Dedifferentiated amniotic fluid mesenchymal stem cell (primary cell): ENCODE data around the gene RHOT1.
"Not testable (repeated sequence)": the region's sequence is repeated elsewhere in the genome, so short reads cannot be mapped to it uniquely, and the experiment has no call there.

ENCODE experiments used
- DNase-seq: peaks from one replicate; pipeline ENCODE4 v3.0.0-alpha.2; 2016; ENCODE audit errors: extremely low spot score

Gene RHOT1

DNA sequence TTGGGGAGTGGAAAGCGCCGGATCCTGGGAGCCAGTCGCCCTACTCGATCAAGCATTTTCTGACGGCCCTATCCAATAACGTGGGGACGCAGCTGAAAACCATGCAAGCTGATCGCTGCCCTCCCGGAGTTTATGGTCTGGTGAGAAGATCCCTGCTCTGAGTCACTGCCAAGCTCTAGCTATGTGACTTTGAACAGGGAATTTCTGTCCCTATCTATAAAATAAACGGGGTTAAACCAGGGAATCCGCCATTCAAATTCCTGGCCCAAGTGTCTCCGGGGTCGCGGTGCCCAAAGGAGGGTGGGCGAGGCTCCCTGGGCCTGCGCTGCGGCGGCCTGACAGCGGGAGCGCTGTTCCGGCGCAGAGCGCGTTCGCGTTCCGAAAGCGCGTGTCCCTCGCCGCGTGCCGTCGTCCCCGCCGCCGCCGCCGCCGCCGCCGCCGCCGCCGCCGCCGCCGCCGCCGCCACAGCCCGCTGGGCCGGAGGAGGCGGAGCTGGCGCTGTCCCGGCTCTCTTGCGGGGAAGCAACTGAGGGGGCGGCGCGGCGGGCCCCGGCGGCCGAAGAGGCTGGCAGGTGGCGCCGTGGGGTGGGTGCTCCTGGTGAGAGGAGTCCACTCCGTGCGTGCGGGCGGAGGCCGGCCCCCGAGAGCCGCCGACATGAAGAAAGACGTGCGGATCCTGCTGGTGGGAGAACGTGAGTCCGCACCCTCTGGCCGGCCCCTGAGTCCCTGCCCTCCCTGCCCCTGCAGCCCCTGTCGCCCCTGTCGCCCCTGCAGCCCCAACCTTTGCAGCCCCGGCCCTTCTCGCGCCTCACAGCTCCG lies at the start of gene RHOT1:
Gene RHOT1, plus strand, starts transcription at position 465 of the 819 bp plus-strand sequence. Its CDS starts 191 bp downstream, at position 656.
- peak; percentile 82 for DNase-seq

DNA sequence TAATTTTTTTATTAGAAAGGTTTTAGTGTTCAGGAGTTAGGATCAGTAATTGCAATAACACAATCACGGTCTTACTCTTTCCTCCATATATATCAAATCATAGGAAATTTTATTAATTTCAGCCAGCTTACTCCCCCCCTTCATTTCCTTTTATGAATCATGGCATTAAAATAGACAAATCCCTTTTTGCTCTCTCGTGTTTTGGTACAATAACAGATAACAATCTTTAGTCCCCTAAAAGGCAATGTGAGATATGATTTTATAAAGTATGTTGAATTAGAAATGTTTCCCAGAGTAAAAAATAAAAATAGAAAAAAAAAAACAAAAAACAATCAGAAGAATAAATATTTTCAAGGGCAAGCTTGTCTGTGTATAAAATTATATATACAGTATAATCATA lies 42.6 kb upstream of the RHOT1 start:
- DNase-seq: no peak

DNA sequence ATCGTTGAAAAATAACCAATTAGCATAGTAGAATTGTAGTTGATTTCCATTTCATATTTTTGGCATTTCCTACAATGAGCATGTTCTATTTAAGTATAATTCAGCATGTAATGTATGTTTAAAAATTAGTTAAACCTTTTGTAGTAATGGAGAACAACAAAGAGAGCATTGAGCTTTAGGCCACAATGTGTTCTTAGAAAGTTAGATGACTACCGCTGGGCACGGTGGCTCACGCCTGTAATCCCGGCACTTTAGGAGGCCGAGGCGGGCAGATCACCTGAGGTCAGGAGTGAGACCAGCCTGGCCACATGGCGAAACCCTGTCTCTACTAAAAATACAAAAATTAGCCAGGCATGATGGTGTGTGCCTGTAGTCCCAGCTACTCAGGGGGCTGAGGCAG lies 42.0 kb upstream of the RHOT1 start:
- not testable (repeated sequence) for DNase-seq

DNA sequence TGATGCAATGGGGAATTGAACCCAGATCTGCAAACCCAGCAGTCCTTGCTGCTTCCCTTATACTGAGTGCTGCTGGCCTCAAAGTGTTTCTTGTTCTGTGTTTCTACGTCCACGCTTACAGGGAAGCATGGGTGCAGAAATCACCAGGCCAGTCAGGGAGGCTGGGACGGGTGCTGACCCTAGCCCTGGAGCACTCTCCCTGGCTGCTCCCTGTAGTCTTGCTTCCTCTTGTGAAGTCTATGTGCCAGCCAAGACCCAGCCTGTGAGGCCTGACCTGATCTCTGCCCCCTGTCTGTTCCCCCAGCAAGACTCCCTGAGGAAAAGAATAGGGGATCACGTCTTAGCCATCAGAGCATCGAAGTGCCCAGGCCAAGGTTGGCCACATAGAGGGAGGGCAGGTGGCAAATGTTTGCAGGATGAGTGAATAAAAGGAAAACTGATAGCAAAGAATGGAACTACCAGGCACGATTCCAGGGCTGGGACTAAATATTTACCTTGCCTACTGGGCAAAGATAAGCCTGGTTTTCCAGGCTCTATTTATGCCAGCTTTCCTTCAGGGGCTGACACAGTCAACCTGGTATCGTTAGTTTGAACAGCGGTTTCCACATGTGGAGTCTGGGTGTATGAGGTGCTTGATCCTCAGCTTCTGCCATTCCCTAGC lies 41.2 kb upstream of the RHOT1 start:
- DNase-seq: no peak

DNA sequence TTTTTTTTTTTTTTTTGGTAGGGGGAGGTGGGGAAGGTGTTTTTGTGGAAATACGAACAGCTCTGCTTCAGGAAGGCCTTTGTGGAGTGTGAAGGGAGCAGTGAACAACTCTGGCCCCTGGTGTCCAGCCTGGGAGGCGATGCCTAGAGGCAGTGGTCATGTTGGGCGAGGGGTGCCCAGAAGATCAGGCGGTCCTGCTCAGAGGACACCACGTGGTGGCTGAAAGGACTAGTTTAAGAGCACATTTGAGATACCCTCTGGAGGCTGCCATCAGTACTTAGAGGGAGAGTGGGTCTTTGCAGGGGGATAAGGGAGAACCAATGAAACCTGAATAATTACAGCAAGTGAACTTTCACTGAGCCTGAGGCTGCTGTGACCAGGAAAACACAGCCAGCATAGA lies 40.1 kb upstream of the RHOT1 start:
- DNase-seq: no peak

DNA sequence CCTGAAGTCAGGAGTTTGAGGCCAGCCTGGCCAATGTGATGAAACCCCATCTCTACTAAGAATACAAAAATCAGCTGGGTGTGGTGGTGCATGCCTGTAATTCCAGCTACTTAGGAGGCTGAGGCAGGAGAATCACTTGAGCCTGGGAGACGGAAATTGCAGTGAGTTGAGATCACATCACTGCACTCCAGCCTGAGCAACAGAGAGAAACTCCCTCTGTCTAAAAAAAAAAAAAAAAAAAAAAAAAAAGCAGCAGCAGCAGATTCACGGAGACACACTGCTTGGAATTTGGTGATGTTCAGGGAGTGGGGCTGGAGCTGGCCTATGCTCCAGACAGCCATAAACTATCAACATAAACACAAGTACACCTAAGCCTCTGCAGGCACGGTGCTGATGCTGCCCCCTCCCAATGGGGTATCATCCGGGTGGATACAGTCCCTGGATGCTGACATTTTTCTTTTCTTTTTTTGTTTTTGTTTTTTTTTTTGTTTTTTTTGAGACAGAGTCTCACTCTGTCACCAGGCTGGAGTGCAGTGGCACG lies 39.6 kb upstream of the RHOT1 start:
- DNase-seq: peak; percentile 53

DNA sequence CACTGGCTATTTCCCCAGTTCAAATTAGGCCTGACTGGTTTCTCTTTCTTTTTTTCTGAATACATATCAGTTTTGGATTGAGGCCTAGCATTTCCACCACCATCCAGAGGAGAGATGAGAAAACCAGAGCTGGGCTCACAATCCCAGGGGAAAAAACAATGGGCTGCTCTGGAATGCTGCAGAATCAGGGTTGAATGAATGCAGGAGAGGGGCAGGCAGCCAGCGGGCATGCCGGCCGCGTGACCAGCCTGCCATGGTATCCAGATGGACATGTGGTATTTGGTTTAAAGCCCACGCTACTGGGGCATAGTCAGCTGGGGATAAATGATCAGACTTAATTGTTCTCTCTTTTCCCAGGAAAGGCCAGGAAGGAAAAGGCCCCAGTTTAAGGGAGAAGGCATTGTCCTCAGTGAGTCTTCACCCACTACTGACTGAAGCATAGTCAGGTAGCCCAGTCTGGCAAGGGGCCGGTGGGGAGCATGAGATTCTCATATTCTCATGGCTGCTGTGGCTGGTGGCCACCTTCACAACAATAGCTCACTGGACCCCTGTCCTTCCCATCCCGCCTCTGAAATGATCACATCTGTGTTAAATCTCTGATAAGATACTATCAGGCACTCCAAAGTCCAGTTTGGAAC lies 38.7 kb upstream of the RHOT1 start:
- DNase-seq: no peak

DNA sequence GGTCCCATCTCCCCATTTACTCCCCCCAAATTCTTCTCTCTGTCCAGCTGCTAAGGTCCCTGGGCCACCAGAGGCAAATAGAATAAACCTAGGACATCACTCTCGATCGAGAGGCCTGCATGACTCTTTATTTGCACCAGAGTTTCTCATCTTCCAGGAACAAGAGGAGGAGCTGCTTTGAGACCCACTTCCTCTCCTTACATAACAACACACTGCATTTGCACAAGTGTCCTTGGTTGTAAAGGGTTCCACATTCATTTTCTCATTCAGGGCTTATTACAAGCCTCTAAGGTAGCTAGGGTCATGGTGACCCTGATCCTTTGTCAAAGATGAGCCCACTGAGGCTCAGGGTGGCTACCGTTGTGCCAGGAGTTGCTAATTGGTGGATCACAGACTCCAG lies 38.1 kb upstream of the RHOT1 start:
- no peak for DNase-seq

DNA sequence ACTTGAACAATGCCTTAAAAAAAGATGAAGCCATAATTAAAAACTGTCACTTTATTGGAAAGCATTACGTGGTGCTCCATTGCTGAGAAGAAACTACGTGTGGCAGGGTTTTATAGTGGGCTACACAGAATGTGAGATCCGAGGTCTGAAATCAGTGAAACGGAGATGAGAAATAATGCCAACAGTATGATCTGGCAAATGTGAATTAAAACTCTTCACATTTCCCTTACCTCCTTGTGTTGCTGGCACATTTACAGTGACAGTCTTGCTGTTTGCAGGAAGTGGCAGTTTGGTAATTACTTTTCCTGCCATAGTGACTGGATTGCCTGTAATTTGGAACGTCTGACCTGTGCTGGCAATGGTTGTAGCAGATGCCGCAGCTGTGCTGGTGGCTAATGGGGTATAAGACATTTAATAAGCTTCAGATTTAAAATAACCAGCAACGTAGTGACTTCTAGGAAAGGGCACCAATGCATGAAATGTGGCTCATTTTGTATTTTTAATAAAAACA lies 35.8 kb upstream of the RHOT1 start:
- DNase-seq: not testable (repeated sequence)

DNA sequence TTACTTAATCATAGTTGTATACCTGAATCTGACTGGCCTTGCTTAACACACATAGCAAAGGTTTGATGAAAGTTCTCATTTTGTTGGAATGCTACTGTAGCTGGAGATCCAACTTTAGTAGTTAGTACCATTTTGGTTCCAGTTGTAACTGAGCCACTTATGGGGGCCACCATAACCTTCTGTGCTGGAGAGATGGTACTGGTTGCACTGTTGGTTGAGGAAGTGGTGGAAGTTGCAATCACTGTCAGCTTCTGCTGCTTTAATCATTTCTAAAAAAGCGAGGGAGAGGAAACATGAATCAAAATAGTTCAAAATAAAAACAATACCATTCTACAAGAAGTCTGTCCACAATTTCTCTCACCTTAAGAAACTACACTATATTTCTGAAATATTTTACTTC lies 35.1 kb upstream of the RHOT1 start:
- DNase-seq: not testable (repeated sequence)

DNA sequence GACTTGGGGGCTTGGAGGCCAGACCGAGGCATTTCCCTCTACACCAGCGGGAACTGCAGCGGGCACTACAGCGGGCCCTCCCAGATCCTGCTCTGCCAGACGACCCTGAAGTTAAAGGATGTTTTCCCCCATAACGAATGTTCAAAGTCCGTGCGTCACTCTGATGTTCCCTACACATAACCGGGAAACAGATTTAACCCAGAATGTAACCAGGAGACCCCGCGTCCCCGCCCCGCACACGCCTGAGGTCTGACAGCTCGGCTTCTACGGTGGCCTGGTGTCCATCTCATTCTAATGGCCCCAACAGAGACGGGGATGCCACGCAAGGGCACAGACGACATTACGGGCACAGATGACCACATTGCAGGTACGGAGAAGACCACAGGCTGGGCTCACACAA lies 31.7 kb upstream of the RHOT1 start:
- no peak for DNase-seq

DNA sequence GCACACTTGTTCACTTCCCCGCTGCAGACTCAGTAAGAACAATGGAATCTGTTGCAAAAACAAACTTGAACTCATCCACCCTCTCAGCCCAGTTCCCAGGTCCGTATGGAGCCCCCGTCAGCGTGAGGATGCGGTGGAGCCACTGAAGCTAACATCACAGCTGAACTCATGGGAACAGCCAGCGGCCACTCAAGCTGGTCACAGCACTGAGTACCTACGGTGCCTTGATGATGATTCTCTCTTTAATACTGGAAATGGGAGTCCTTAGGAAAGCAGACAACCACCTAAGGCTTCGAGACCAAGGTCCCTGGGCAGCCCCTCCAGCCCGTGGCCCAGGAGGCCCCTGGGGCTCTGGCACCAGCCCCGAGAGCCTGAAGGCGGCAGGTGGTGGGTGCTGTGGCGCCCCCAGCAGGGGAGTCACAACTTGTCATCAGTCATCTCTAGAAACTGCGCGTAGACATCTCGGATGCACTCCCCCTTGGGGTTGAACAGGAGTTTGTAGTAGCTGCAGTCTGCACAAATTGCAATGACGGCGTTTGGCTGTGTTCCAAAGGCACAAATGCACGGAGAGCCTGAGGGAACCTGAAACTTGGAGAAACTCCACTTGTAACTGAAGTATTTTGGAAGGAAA lies 31.0 kb upstream of the RHOT1 start:
- DNase-seq: peak; percentile 66

DNA sequence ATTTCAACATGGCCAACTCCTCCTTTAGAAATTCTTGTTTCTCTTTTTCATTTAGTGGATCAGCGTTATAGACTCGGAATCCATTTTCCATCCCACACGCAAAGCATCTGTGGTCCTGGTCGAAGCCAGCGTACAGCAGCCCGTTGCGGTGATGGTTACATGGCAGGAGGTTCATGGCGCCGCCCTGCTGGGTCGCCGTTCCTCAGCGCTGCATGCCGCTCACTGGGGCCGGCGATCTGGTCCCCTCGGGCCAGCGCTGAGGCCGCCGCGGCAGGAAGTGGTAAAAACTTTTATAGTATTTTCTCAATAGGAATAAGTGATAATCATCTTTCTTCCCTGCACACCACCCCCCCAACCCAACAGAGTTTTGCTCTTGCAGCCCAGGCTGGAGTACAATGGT lies 29.9 kb upstream of the RHOT1 start:
- DNase-seq: no peak

DNA sequence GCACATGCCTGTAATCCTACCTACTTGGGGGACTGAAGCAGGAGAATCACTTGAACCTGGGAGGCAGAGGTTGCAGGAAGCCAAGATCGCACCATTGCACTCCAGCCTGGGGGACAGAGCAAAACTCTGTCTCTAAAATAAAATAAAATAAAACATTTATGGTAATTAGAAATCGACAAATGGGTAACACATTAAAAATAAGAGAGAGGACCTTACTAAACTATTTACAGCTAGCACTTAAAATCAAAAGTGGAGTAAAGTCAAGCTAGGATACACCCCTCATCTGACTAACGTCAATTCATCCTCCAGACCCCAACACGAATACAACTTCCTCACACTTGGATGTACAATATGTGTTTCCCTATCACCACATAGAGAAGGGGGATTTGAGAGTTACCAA lies 27.8 kb upstream of the RHOT1 start:
- DNase-seq: no peak

DNA sequence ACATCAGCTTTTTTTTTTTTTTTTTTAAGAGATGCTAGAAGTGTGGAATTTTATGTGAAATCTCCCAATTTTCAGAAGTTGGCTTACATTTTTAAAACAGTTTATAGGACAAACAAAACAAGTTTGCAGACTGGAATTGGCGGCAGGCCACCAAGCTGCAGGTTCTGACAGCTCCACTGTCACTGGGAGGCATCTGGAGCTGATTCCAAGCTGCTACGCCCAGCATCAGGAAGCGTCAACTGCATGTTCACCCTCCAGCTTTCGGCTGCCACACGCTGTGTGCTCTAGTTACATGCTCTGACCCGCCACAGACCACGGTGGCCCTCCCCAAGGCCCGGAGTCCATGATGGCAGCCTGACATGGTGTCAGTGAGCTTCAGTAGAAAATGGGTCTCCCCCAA lies 26.8 kb upstream of the RHOT1 start:
- DNase-seq: not testable (repeated sequence)

DNA sequence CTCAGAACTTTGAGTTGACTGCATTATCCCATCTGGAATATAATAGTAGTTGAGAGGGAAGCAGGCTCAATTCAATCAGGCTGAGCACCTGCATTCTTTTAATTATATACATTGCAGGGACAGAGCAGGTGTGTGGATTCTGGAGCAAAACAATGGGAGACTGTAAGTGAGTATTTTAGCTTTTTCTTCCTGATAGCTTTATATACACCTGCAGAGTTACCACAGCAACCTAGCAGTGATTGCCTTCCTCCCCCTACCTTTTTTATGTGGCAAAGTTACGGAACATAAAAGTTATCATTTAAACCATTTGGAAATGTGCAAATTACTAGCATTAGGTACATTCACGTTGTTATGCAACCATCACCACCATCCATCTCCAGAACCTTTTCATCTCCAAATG lies 25.4 kb upstream of the RHOT1 start:
- DNase-seq: no peak

DNA sequence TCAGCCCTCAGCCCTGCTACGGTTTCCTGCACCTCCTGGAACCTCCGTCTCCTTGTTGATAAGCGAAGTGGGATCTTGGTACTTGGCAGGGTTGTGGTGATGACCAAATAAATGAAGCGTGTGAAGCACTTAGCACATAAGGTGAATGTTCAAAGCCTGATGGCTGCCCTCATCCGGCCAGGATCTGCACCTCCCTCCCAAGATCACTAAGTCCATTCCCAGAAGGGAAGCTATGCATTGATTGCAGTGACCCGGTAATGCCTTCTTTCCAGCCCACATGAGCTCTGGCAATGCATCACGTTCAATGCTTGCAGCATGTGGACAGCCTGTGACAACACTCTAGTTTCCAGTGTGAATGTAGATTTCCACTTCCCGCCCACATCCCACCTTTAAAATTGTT lies 24.9 kb upstream of the RHOT1 start:
- no peak for DNase-seq

DNA sequence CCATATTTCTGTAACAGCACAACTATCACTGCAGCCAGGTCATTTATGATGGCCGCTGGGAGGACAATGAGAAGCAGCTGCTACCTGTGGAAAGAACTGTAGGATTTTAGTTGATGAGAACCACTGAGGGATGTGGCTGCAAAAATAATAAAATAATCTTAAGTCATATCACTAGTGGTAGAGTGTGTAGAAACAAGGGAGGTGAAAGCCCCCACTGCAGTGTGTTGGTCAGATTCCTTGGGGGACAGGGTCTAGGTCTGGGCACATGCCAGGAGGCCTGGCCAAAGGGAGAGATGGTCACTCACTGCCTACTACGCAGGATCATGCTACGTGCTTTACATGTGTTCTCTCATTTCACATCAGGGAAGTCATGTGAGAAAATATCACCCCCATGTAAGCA lies 24.2 kb upstream of the RHOT1 start:
- DNase-seq: not testable (repeated sequence)

DNA sequence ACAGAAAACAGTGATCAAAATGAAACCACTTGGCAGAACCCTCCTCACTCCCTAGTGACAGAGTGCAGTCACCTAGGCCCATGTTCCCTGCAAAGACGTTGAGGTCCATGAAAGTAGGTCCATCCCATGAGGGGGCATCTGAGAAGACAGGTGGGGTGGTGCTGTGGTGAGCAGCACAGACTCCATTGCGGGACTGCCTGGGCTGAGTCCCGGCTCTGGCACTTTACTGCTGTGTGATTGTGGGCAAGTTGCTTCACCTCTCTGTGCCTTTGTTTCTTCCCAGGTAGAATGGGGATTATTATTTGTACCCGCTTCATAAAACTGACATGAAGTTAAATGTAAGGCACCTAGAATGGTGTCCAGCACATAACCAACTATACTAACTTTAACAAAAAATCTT lies 23.5 kb upstream of the RHOT1 start:
- DNase-seq: no peak

DNA sequence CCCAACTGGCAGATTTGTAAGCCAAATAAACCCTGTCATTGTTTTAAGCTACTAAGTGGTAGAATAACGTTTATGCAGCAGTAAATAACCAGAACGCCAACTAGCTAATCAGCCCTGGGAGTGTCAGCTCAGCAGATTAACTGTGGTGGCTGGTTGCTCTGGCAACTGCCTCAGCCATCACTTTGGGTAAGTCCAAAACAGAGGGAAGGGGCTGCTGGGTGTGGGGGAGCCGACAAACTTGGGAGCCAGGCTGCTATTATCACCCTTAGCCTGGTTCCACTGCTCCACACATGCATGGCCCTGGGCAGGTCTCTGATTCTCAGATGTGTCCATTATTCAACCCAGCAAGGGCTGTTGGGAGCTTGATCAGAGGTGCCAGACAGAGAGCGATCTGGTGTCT lies 22.2 kb upstream of the RHOT1 start:
- DNase-seq: no peak

DNA sequence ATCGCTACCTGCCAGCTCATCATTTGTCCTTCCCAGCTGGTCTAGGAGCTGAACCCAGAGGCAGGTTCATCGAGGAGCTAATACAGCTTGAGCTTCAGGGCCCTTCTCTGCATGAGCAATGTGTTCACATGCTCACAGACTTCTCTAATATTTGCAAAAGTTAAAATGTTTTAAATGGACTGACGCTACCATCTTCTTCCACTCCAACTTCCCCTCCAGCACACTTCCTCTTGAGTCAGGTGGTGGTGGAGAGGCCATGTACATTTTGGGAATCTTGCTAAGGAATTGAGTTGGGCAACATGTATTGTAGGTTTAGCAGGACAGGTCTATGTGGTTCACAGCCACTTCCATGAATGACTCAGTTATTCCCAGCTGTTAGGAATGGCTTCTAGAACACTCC lies 21.6 kb upstream of the RHOT1 start:
- DNase-seq: no peak

DNA sequence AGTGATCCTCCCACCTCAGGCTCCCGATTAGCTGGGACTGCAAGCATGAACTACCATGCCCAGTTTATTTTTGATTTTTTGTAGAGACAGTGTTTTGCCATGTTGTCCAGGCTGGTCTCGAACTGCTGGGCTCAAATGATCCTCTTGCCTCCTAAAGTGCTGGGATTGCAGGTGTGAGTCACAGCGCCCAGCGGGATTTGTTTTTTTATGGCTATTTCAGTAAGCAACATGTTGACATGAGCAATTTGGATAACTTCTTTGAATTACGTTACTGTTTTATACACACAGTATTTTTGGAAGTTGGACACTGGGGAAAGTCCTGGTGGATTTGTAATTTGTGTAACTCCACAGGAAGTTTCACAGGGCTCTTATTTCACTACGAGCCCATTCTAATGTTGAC lies 18.5 kb upstream of the RHOT1 start:
- no peak for DNase-seq
